GM23338 (cell line): ENCODE measurements around the gene MATN1. TPM values are rescaled to one million over a fixed set of nuclear protein-coding genes. Genes with fewer than 3 reads are reported as not detected.

Source experiments
- ATAC-seq: fragments of 200-7000 bp; cut with Tn5 transposase; 3 replicates; pipeline ENCODE4 v1.9.1; 2020
- DNase-seq: peaks from one replicate; pipeline ENCODE4 v3.0.0-alpha.2; 2015; ENCODE audit warnings: low spot score
- H2AFZ ChIP-seq: fragments of 200-600 bp; sonication (generic); 2 replicates; pipeline ENCODE4 v1.8.0; 2016; ENCODE audit warnings: antibody characterized with exemption, mild to moderate bottlenecking, moderate library complexity
- H3F3A ChIP-seq: fragments of 200-600 bp; sonication (generic); replicated peaks from 2 replicates; pipeline ENCODE4 v1.8.0; 2017; ENCODE audit warnings: antibody characterized with exemption, mixed run types, low read depth
- H3K27ac ChIP-seq: fragments of 200-600 bp; sonication (generic); 2 replicates; pipeline ENCODE4 v1.6.1; 2016; ENCODE audit warnings: low read depth
- H3K27me3 ChIP-seq: fragments of 200-600 bp; sonication (generic); 2 replicates; pipeline ENCODE4 v1.8.0; 2016; ENCODE audit warnings: mild to moderate bottlenecking, mixed run types, moderate library complexity; ENCODE audit not compliant: insufficient read depth
- H3K36me3 ChIP-seq: fragments of 200-600 bp; sonication (generic); 2 replicates; pipeline ENCODE4 v1.8.0; 2016; ENCODE audit warnings: mild to moderate bottlenecking; ENCODE audit not compliant: insufficient read depth
- H3K4me1 ChIP-seq: fragments of 200-600 bp; sonication (generic); 2 replicates; pipeline ENCODE4 v1.8.0; 2016; ENCODE audit warnings: mild to moderate bottlenecking, moderate library complexity; ENCODE audit not compliant: insufficient read depth
- H3K4me2 ChIP-seq: fragments of 200-600 bp; sonication (generic); 2 replicates; pipeline ENCODE4 v1.7.1; 2017; ENCODE audit warnings: mixed run types
- H3K4me3 ChIP-seq: fragments of 200-600 bp; sonication (generic); 2 replicates; pipeline ENCODE4 v1.6.1; 2016; ENCODE audit warnings: mixed run types
- H3K79me2 ChIP-seq: fragments of 200-600 bp; sonication (generic); replicated peaks from 2 replicates; pipeline ENCODE4 v1.8.0; 2017; ENCODE audit warnings: mild to moderate bottlenecking; ENCODE audit not compliant: insufficient read depth
- H3K9me2 ChIP-seq: fragments of 200-600 bp; sonication (generic); 2 replicates; pipeline ENCODE4 v1.8.0; 2017; ENCODE audit not compliant: insufficient read depth
- H4K20me1 ChIP-seq: fragments of 200-600 bp; sonication (generic); replicated peaks from 2 replicates; pipeline ENCODE4 v1.8.0; 2017; ENCODE audit warnings: mild to moderate bottlenecking; ENCODE audit not compliant: insufficient read depth
- H3K27ac Mint-ChIP-seq: 2 replicates; pipeline ENCODE4 v1.8.0; 2020; ENCODE audit warnings: inconsistent platforms, mild to moderate bottlenecking, moderate library complexity, mixed read lengths
- H3K27me3 Mint-ChIP-seq: 3 replicates; pipeline ENCODE4 v1.8.0; 2022; ENCODE audit warnings: low read depth, mild to moderate bottlenecking, moderate library complexity, mixed read lengths, inconsistent platforms; ENCODE audit not compliant: insufficient read depth, poor library complexity
- H3K36me3 Mint-ChIP-seq: 3 replicates; pipeline ENCODE4 v1.8.0; 2021; ENCODE audit warnings: low read depth, mild to moderate bottlenecking, inconsistent platforms, moderate library complexity, mixed read lengths
- H3K4me1 Mint-ChIP-seq: 3 replicates; pipeline ENCODE4 v1.8.0; 2020; ENCODE audit warnings: mild to moderate bottlenecking, inconsistent platforms, mixed read lengths
- H3K4me3 Mint-ChIP-seq: 3 replicates; pipeline ENCODE4 v1.8.0; 2021; ENCODE audit warnings: moderate library complexity, mild to moderate bottlenecking, inconsistent platforms, mixed read lengths
- H3K9me3 Mint-ChIP-seq: 3 replicates; pipeline ENCODE4 v1.8.0; 2020; ENCODE audit warnings: moderate library complexity, mild to moderate bottlenecking, inconsistent platforms, mixed read lengths
- CREB1 ChIP-seq: fragments of 250-450 bp; sonication (Bioruptor Pico); IDR thresholded peaks from 2 replicates; pipeline ENCODE4 v1.5.0; 2020; ENCODE audit warnings: low read depth, mild to moderate bottlenecking, moderate library complexity
- JUNB ChIP-seq: IDR thresholded peaks from one replicate; pipeline ENCODE4 v1.6.1; 2016; ENCODE audit warnings: antibody characterized with exemption; ENCODE audit not compliant: unreplicated experiment
- NANOG ChIP-seq: IDR thresholded peaks from 2 replicates; pipeline ENCODE4 v1.6.1; 2016; ENCODE audit warnings: antibody characterized with exemption, borderline replicate concordance
- STAT1 ChIP-seq: IDR thresholded peaks from one replicate; pipeline ENCODE4 v1.6.1; 2016; ENCODE audit warnings: antibody characterized with exemption; ENCODE audit not compliant: unreplicated experiment
- polyA plus RNA-seq: library from polyadenylated mRNA; unstranded; fragments of >200 nt; fragmentation: Nextera tagmentation; extraction: Ambion mirVana; gene quantifications from 2 replicates; pipeline ENCODE4 v1.2.1, GENCODE V29; 2016
- total RNA-seq: library from RNA; depleted of rRNA; stranded (reverse); fragments of >200 nt; shearing (Covaris generic); gene quantifications from 2 replicates; pipeline ENCODE4 v1.2.3, GENCODE V29; 2014
- TF ChIP-seq, protein P1 (sequence below), 2 experiments: fragments of 200-600 bp in 1 of 2; sonication (generic) in 1 of 2; conservative IDR thresholded peaks; 2 replicates each; pipeline versions ENCODE4 v1.5.1 to v1.6.1; 2016 to 2017; ENCODE audit warnings: antibody characterized with exemption in 2 of 2, low read depth in 2 of 2, mild to moderate bottlenecking in 2 of 2, moderate library complexity in 1 of 2
- TF ChIP-seq, protein P2 (sequence below): fragments of 250-450 bp; sonication (Bioruptor Pico); IDR thresholded peaks from 2 replicates; pipeline ENCODE4 v1.5.0; 2020; ENCODE audit warnings: mild to moderate bottlenecking, moderate library complexity

The MATN1 gene
- total and polyA plus RNA-seq, 2 experiments from 2014 or later = 0.08 to 0.31 TPM

DNA sequence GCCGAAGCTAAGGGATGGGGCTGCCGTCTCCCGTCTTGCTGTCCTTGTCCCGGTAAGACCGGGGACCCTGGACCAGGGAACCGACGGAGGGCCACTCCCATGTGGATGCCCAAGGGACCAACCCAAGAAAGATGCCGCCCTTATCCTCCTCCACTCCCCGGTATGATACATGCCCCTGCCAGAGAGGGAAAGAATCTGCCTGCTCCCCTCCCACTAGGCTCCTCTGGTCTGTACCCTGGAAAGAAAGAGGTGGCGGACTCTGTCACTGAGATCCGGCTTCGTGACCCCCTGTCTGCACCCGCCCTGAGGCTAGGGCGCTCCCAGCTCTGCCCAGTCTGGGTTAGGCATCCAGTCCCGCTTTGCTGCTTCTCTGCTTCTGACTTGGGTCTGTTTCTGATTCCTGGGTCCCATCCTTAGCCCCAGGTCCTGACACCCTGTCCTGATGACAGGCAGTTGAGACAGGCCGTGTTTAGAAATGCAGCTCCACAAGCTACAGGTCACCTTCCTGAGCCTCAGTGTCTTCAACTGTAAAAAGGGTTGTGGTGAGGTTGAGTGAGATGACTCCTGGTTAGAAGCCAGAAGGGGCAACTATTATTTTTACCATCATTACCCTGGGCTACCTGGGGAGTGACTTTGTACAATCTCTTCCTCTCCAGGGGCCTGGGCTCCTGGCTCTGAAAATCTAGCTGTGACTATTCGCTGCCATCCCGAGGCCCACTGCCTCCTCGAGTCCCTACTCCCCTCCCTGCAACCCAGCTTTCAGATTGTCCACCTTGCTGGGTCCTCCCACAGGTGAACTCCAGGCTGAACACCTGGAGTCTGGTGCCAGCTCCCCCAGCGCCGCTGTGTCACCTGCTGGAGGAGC lies 3.7 kb downstream of the MATN1 start:
- Histone ChIP-seq H3K27ac (no peak overlapping the region), H3K4me3 (peak overlapping the region; percentile 86)
- H3K27ac Mint-ChIP-seq = no peak overlapping the region

More for the DNA sequence above, 3.7 kb downstream of the MATN1 start:
- H3K4me1 Mint-ChIP-seq = peaks cover 3% of the 10 kb centered on the region; the same call in 2 of the 3 replicates
- no peaks in the 10 kb centered on the region for H3K27me3 ChIP-seq
- no peaks in the 10 kb centered on the region for H3F3A ChIP-seq
- peaks cover 13% of the 10 kb centered on the region for H3K27me3 Mint-ChIP-seq
- H3K9me2 ChIP-seq = peaks cover 3% of the 10 kb centered on the region; the same call in 1 of the 2 replicates
- DNase-seq (no peak), ATAC-seq (no peak)
- peak overlapping the region; percentile 91; the same call in 1 of the 2 replicates for H3K4me2 ChIP-seq
- H3K9me3 Mint-ChIP-seq = peaks cover 30% of the 10 kb centered on the region
- no peaks in the 10 kb centered on the region for H3K79me2 ChIP-seq
- H4K20me1 ChIP-seq = no peaks in the 10 kb centered on the region
- H3K4me3 Mint-ChIP-seq = peak overlapping the region; percentile 67
- H3K4me1 ChIP-seq = no peaks in the 10 kb centered on the region
- no peaks in the 10 kb centered on the region for H3K36me3 ChIP-seq
- no peak overlapping the region for H2AFZ ChIP-seq
- H3K36me3 Mint-ChIP-seq = peaks cover 15% of the 10 kb centered on the region
- TF ChIP-seq, protein P1, sequence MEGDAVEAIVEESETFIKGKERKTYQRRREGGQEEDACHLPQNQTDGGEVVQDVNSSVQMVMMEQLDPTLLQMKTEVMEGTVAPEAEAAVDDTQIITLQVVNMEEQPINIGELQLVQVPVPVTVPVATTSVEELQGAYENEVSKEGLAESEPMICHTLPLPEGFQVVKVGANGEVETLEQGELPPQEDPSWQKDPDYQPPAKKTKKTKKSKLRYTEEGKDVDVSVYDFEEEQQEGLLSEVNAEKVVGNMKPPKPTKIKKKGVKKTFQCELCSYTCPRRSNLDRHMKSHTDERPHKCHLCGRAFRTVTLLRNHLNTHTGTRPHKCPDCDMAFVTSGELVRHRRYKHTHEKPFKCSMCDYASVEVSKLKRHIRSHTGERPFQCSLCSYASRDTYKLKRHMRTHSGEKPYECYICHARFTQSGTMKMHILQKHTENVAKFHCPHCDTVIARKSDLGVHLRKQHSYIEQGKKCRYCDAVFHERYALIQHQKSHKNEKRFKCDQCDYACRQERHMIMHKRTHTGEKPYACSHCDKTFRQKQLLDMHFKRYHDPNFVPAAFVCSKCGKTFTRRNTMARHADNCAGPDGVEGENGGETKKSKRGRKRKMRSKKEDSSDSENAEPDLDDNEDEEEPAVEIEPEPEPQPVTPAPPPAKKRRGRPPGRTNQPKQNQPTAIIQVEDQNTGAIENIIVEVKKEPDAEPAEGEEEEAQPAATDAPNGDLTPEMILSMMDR (conservative IDR thresholded peaks at IDR 0.05; ENCODE audit: low read depth in 2 of 2) = 0 out of 4 replicates have a peak, but pooled peaks have one; percentile 3 to 5
- TF ChIP-seq STAT1 = no peak
- TF ChIP-seq CREB1 (CRISPR knock-in tag) = no peak
- no peak for TF ChIP-seq JUNB
- TF ChIP-seq NANOG = no peak
- TF ChIP-seq, protein P2, sequence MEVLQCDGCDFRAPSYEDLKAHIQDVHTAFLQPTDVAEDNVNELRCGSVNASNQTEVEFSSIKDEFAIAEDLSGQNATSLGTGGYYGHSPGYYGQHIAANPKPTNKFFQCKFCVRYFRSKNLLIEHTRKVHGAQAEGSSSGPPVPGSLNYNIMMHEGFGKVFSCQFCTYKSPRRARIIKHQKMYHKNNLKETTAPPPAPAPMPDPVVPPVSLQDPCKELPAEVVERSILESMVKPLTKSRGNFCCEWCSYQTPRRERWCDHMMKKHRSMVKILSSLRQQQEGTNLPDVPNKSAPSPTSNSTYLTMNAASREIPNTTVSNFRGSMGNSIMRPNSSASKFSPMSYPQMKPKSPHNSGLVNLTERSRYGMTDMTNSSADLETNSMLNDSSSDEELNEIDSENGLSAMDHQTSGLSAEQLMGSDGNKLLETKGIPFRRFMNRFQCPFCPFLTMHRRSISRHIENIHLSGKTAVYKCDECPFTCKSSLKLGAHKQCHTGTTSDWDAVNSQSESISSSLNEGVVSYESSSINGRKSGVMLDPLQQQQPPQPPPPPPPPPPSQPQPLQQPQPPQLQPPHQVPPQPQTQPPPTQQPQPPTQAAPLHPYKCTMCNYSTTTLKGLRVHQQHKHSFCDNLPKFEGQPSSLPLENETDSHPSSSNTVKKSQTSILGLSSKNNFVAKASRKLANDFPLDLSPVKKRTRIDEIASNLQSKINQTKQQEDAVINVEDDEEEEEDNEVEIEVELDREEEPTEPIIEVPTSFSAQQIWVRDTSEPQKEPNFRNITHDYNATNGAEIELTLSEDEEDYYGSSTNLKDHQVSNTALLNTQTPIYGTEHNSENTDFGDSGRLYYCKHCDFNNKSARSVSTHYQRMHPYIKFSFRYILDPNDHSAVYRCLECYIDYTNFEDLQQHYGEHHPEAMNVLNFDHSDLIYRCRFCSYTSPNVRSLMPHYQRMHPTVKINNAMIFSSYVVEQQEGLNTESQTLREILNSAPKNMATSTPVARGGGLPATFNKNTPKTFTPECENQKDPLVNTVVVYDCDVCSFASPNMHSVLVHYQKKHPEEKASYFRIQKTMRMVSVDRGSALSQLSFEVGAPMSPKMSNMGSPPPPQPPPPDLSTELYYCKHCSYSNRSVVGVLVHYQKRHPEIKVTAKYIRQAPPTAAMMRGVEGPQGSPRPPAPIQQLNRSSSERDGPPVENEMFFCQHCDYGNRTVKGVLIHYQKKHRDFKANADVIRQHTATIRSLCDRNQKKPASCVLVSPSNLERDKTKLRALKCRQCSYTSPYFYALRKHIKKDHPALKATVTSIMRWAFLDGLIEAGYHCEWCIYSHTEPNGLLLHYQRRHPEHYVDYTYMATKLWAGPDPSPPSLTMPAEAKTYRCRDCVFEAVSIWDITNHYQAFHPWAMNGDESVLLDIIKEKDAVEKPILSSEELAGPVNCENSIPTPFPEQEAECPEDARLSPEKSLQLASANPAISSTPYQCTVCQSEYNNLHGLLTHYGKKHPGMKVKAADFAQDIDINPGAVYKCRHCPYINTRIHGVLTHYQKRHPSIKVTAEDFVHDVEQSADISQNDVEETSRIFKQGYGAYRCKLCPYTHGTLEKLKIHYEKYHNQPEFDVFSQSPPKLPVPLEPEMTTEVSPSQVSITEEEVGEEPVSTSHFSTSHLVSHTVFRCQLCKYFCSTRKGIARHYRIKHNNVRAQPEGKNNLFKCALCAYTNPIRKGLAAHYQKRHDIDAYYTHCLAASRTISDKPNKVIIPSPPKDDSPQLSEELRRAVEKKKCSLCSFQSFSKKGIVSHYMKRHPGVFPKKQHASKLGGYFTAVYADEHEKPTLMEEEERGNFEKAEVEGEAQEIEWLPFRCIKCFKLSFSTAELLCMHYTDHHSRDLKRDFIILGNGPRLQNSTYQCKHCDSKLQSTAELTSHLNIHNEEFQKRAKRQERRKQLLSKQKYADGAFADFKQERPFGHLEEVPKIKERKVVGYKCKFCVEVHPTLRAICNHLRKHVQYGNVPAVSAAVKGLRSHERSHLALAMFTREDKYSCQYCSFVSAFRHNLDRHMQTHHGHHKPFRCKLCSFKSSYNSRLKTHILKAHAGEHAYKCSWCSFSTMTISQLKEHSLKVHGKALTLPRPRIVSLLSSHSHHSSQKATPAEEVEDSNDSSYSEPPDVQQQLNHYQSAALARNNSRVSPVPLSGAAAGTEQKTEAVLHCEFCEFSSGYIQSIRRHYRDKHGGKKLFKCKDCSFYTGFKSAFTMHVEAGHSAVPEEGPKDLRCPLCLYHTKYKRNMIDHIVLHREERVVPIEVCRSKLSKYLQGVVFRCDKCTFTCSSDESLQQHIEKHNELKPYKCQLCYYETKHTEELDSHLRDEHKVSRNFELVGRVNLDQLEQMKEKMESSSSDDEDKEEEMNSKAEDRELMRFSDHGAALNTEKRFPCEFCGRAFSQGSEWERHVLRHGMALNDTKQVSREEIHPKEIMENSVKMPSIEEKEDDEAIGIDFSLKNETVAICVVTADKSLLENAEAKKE (CRISPR knock-in tag) = no peak
